PC-3 (cell line): ENCODE data around the gene NAT8.
"Not testable (repeated sequence)": the region's sequence is repeated elsewhere in the genome, so short reads cannot be mapped to it uniquely, and the experiment has no call there.

Source experiments
- CTCF ChIP-seq: fragments of 300-600 bp; sonication (generic); conservative IDR thresholded peaks from 2 replicates; pipeline ENCODE4 v1.5.1; 2017; ENCODE audit warnings: antibody characterized with exemption, low read depth, mild to moderate bottlenecking, low read length
- EZH2phosphoT487 ChIP-seq: fragments of 300-600 bp; sonication (generic); IDR thresholded peaks from 2 replicates; pipeline ENCODE4 v1.6.1; 2018; ENCODE audit warnings: mild to moderate bottlenecking, antibody characterized with exemption, low read length, borderline replicate concordance

DNA sequence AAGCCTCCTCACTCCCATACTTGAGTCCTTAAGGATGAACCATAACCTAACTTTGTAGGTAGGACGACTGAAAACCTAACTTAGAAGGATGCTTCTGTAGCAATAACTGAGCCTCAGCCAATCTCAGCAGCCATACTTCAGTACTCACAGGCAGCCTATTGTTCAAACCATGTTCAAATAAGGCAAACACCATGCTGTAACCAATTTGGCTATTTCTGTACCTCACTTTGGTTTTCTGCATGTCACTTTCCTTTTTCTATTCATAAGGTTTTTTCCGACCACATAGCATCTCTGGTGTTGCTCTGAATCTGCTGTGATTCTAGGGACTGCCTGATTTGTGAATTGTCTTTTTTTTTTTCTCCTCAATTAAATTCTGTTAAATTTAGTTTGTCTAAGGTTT, 13.7 kb downstream of the NAT8 start:
- not testable (repeated sequence) for TF ChIP-seq CTCF, EZH2phosphoT487
